Testis (tissue), 2 donors: ENCODE measurements around the gene STEAP2.

Experiments
- POLR2A ChIP-seq: fragments of 450-650 bp; IDR thresholded peaks from one replicate; pipeline ENCODE4 v1.6.1; 2017; ENCODE audit warnings: antibody characterized with exemption, mild to moderate bottlenecking, moderate library complexity
- TF ChIP-seq, protein P1 (sequence below), 3 experiments: fragments of 450-650 bp in 2 of 3; fragments of 200-600 bp in 1 of 3; sonication (generic) in 1 of 3; IDR thresholded peaks; one replicate each; pipeline ENCODE4 v1.5.1; 2016 to 2019; ENCODE audit warnings: antibody characterized with exemption in 3 of 3, mild to moderate bottlenecking in 2 of 3, moderate library complexity in 1 of 3

GRCh38 chr7:90231304-90231703, 19.8 kb downstream of the STEAP2 start:
- TF ChIP-seq, protein P1, sequence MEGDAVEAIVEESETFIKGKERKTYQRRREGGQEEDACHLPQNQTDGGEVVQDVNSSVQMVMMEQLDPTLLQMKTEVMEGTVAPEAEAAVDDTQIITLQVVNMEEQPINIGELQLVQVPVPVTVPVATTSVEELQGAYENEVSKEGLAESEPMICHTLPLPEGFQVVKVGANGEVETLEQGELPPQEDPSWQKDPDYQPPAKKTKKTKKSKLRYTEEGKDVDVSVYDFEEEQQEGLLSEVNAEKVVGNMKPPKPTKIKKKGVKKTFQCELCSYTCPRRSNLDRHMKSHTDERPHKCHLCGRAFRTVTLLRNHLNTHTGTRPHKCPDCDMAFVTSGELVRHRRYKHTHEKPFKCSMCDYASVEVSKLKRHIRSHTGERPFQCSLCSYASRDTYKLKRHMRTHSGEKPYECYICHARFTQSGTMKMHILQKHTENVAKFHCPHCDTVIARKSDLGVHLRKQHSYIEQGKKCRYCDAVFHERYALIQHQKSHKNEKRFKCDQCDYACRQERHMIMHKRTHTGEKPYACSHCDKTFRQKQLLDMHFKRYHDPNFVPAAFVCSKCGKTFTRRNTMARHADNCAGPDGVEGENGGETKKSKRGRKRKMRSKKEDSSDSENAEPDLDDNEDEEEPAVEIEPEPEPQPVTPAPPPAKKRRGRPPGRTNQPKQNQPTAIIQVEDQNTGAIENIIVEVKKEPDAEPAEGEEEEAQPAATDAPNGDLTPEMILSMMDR (IDR thresholded peaks at IDR 0.05) = no peak
- no peak for TF ChIP-seq POLR2A
